Chondrocyte (in vitro differentiated cells): ENCODE data around the gene MBOAT7. TPM values are rescaled to one million over a fixed set of nuclear protein-coding genes. Genes with fewer than 3 reads are reported as not detected.
"Not testable (repeated sequence)": the region's sequence is repeated elsewhere in the genome, so short reads cannot be mapped to it uniquely, and the experiment has no call there.

Source experiments
- DNase-seq: peaks from one replicate; pipeline ENCODE4 v3.0.0; 2021; ENCODE audit warnings: mixed read lengths, low spot score
- H3K27ac Mint-ChIP-seq: one replicate; pipeline ENCODE4 v1.8.0; 2021; ENCODE audit warnings: mild to moderate bottlenecking, moderate library complexity, mixed read lengths; ENCODE audit not compliant: unreplicated experiment
- H3K27me3 Mint-ChIP-seq: 2 replicates; pipeline ENCODE4 v1.8.0; 2021; ENCODE audit warnings: low read depth, mixed read lengths
- H3K36me3 Mint-ChIP-seq: 2 replicates; pipeline ENCODE4 v1.8.0; 2021; ENCODE audit warnings: low read depth, mixed read lengths
- H3K4me1 Mint-ChIP-seq: 2 replicates; pipeline ENCODE4 v1.8.0; 2021; ENCODE audit warnings: low read depth, mild to moderate bottlenecking, mixed read lengths
- H3K4me3 Mint-ChIP-seq: one replicate; pipeline ENCODE4 v1.8.0; 2021; ENCODE audit warnings: mild to moderate bottlenecking, moderate library complexity, mixed read lengths; ENCODE audit not compliant: unreplicated experiment
- H3K9me3 Mint-ChIP-seq: 2 replicates; pipeline ENCODE4 v1.8.0; 2021; ENCODE audit warnings: low read depth, mixed read lengths
- CTCF ChIP-seq: fragments of 200-600 bp; sonication (generic); IDR thresholded peaks from 2 replicates; pipeline ENCODE4 v1.5.0; 2021; ENCODE audit warnings: antibody characterized with exemption, mild to moderate bottlenecking, moderate library complexity
- long read RNA-seq: library from polyadenylated mRNA; stranded (forward); transcript quantifications from one replicate; pipeline ENCODE4 v2.0.0, GENCODE V29; 2021
- total RNA-seq: library from RNA; stranded (reverse); gene quantifications from 3 replicates; pipeline ENCODE4 v1.2.1, GENCODE V29; 2021

Gene MBOAT7
- 71.4 to 83.8 TPM (median 76.6 TPM) in 3 replicates for total RNA-seq
- long read RNA-seq, transcript MBOAT7-201 (8 exons, 2,529 nt) = major isoform, 149 of 227 reads
- long read RNA-seq, transcript MBOAT7-212 (2 exons, 3,039 nt) = minor isoform, 13 of 227 reads
- long read RNA-seq, partial matches to known transcripts = 8 of 227 reads
- long read RNA-seq, other reads (novel, unspliced or antisense) = 55 of 227 reads

- peak within 1 kb of the TSS; percentile 99 for H3K27ac Mint-ChIP-seq
- no peaks in the 10 kb centered on the region for H3K9me3 Mint-ChIP-seq
- TF ChIP-seq CTCF = peak; percentile 57
- H3K4me1 Mint-ChIP-seq = peaks cover 34% of the 10 kb centered on the region
- H3K36me3 Mint-ChIP-seq = peaks cover 6% of the 10 kb centered on the region
- peak; percentile 90 for DNase-seq
- no peaks in the 10 kb centered on the region for H3K27me3 Mint-ChIP-seq
- peak within 1 kb of the TSS; percentile 86 for H3K4me3 Mint-ChIP-seq
These were observed at the start of gene MBOAT7 for GRCh38 chr19:54189145-54189734. MBOAT7 (minus strand) TSS chr19:54189580; CDS start chr19:54188508, 1,072 bp downstream.

- H3K27me3 Mint-ChIP-seq = peaks cover 36% of the 10 kb centered on the region
These were observed 44.6 kb upstream of the MBOAT7 start for GRCh38 chr19:54233941-54234340.

GRCh38 chr19:54231077-54231931, 41.9 kb upstream of the MBOAT7 start:
- peak; percentile 99 for TF ChIP-seq CTCF
- H3K4me3 Mint-ChIP-seq = no peak overlapping the region
- peaks cover 7% of the 10 kb centered on the region for H3K36me3 Mint-ChIP-seq
- DNase-seq = peak; percentile 94
- H3K27me3 Mint-ChIP-seq = peaks cover 26% of the 10 kb centered on the region
- H3K9me3 Mint-ChIP-seq = peaks cover 20% of the 10 kb centered on the region
- H3K27ac Mint-ChIP-seq = no peak overlapping the region
- no peaks in the 10 kb centered on the region for H3K4me1 Mint-ChIP-seq

More at GRCh38 chr19:54233941-54234340, 44.6 kb upstream of the MBOAT7 start:
- Mint-ChIP-seq H3K27ac (no peak overlapping the region), H3K9me3 (peaks cover 15% of the 10 kb centered on the region), H3K4me3 (no peak overlapping the region), H3K4me1 (no peaks in the 10 kb centered on the region), H3K36me3 (peaks cover 4% of the 10 kb centered on the region)
- DNase-seq = peak; percentile 35
- no peak for TF ChIP-seq CTCF

GRCh38 chr19:54230031-54230430, 40.7 kb upstream of the MBOAT7 start:
- DNase-seq = peak; percentile 70
- TF ChIP-seq CTCF = no peak
- H3K36me3 Mint-ChIP-seq = peaks cover 6% of the 10 kb centered on the region

GRCh38 chr19:54229146-54229545, 39.8 kb upstream of the MBOAT7 start:
- Mint-ChIP-seq H3K27ac (no peak overlapping the region), H3K36me3 (peaks cover 3% of the 10 kb centered on the region), H3K27me3 (peaks cover 18% of the 10 kb centered on the region), H3K4me1 (no peaks in the 10 kb centered on the region), H3K9me3 (peaks cover 11% of the 10 kb centered on the region), H3K4me3 (no peak overlapping the region)
- TF ChIP-seq CTCF = no peak
- DNase-seq = peak; percentile 68

More at GRCh38 chr19:54230031-54230430, 40.7 kb upstream of the MBOAT7 start:
- Mint-ChIP-seq H3K9me3 (peaks cover 19% of the 10 kb centered on the region), H3K27ac (no peak overlapping the region), H3K4me3 (no peak overlapping the region), H3K4me1 (no peaks in the 10 kb centered on the region), H3K27me3 (peaks cover 27% of the 10 kb centered on the region)

- H3K4me1 Mint-ChIP-seq, H3K9me3 Mint-ChIP-seq, H3K27ac Mint-ChIP-seq, DNase-seq, H3K4me3 Mint-ChIP-seq, H3K36me3 Mint-ChIP-seq: not testable (repeated sequence)
- peaks cover 14% of the 10 kb centered on the region for H3K27me3 Mint-ChIP-seq
These were observed 35.2 kb upstream of the MBOAT7 start for GRCh38 chr19:54224619-54225018.

GRCh38 chr19:54223937-54224281, 34.5 kb upstream of the MBOAT7 start:
- H3K27me3 Mint-ChIP-seq = peaks cover 12% of the 10 kb centered on the region
- H3K4me3 Mint-ChIP-seq, H3K4me1 Mint-ChIP-seq, H3K9me3 Mint-ChIP-seq, H3K27ac Mint-ChIP-seq, H3K36me3 Mint-ChIP-seq: not testable (repeated sequence)
- DNase-seq = peak; percentile 15
